Measurements from ENCODE around the gene TMEM254.
"Not testable (repeated sequence)": the region's sequence is repeated elsewhere in the genome, so short reads cannot be mapped to it uniquely, and the experiment has no call there.

The TMEM254 gene

GRCh38 chr10:80094231-80094630 is 15.8 kb downstream of the TMEM254 start:
- Histone ChIP-seq H4K20me1 (ENCODE audit: insufficient read depth, low read length) (no peaks in the 10 kb centered on the region), H3K4me2 (ENCODE audit: low read length) (no peak overlapping the region), H3K4me1 (ENCODE audit: low read length) (no peaks in the 10 kb centered on the region), H3K27ac (ENCODE audit: low read length) (no peak overlapping the region), H3K9me3 (ENCODE audit: insufficient read depth, low read length) (no peaks in the 10 kb centered on the region), H3K4me3 (ENCODE audit: low read length) (no peak overlapping the region), H3K79me2 (ENCODE audit: low read length) (no peaks in the 10 kb centered on the region), H3K9ac (ENCODE audit: low read length) (no peak overlapping the region), H2AFZ (ENCODE audit: low read depth, low read length) (no peak overlapping the region), H3K27me3 (ENCODE audit: low read depth, low read length) (no peaks in the 10 kb centered on the region), H3K36me3 (replicated peaks; ENCODE audit: low read depth, low read length) (no peaks in the 10 kb centered on the region)
- TF ChIP-seq EZH2phosphoT487 (IDR thresholded peaks at IDR 0.05; ENCODE audit: low read depth) (no peak), CTCF (IDR thresholded peaks at IDR 0.05; ENCODE audit: low read depth, low read length) (no peak)

- H3K4me1 ChIP-seq (ENCODE audit: low read length); H3K4me2 ChIP-seq (ENCODE audit: low read length); H3K27ac ChIP-seq (ENCODE audit: low read length); H3K36me3 ChIP-seq (replicated peaks; ENCODE audit: low read depth, low read length); H3K4me3 ChIP-seq (ENCODE audit: low read length); H2AFZ ChIP-seq (ENCODE audit: low read depth, low read length); H3K9me3 ChIP-seq (ENCODE audit: insufficient read depth, low read length); H3K9ac ChIP-seq (ENCODE audit: low read length); H3K79me2 ChIP-seq (ENCODE audit: low read length); H3K27me3 ChIP-seq (ENCODE audit: low read depth, low read length); H4K20me1 ChIP-seq (ENCODE audit: insufficient read depth, low read length): not testable (repeated sequence)
These were observed 19.8 kb downstream of the TMEM254 start for GRCh38 chr10:80098272-80098671.

GRCh38 chr10:80099295-80099694 is 20.8 kb downstream of the TMEM254 start:
- not testable (repeated sequence) for H3K36me3 ChIP-seq (replicated peaks; ENCODE audit: low read depth, low read length); H3K9me3 ChIP-seq (ENCODE audit: insufficient read depth, low read length); H3K4me1 ChIP-seq (ENCODE audit: low read length); H2AFZ ChIP-seq (ENCODE audit: low read depth, low read length); H3K27me3 ChIP-seq (ENCODE audit: low read depth, low read length); H3K4me3 ChIP-seq (ENCODE audit: low read length); H3K4me2 ChIP-seq (ENCODE audit: low read length); H3K9ac ChIP-seq (ENCODE audit: low read length); H3K79me2 ChIP-seq (ENCODE audit: low read length); H4K20me1 ChIP-seq (ENCODE audit: insufficient read depth, low read length); H3K27ac ChIP-seq (ENCODE audit: low read length)

- no peaks in the 10 kb centered on the region for H3K9me3 ChIP-seq (ENCODE audit: insufficient read depth, low read length)
- no peak overlapping the region for H3K9ac ChIP-seq (ENCODE audit: low read length)
- H3K79me2 ChIP-seq (ENCODE audit: low read length), result no peaks in the 10 kb centered on the region
- no peak overlapping the region for H2AFZ ChIP-seq (ENCODE audit: low read depth, low read length)
- no peak for TF ChIP-seq CTCF (IDR thresholded peaks at IDR 0.05; ENCODE audit: low read depth, low read length)
- H3K27me3 ChIP-seq (ENCODE audit: low read depth, low read length), result no peaks in the 10 kb centered on the region
- H3K4me2 ChIP-seq (ENCODE audit: low read length), result no peak overlapping the region
- H3K27ac ChIP-seq (ENCODE audit: low read length), result no peak overlapping the region
- H3K4me1 ChIP-seq (ENCODE audit: low read length), result no peaks in the 10 kb centered on the region
- no peak overlapping the region for H3K4me3 ChIP-seq (ENCODE audit: low read length)
- no peaks in the 10 kb centered on the region for H4K20me1 ChIP-seq (ENCODE audit: insufficient read depth, low read length)
- H3K36me3 ChIP-seq (replicated peaks; ENCODE audit: low read depth, low read length), result no peaks in the 10 kb centered on the region
These were observed 21.7 kb downstream of the TMEM254 start for GRCh38 chr10:80100116-80100515.

GRCh38 chr10:80100861-80101695 is 22.6 kb downstream of the TMEM254 start:
- H2AFZ ChIP-seq (ENCODE audit: low read depth, low read length), result no peak overlapping the region
- H3K27me3 ChIP-seq (ENCODE audit: low read depth, low read length), result no peaks in the 10 kb centered on the region
- no peak overlapping the region for H3K4me3 ChIP-seq (ENCODE audit: low read length)
- no peaks in the 10 kb centered on the region for H4K20me1 ChIP-seq (ENCODE audit: insufficient read depth, low read length)
- H3K4me1 ChIP-seq (ENCODE audit: low read length), result no peaks in the 10 kb centered on the region
- no peak overlapping the region for H3K9ac ChIP-seq (ENCODE audit: low read length)
- H3K27ac ChIP-seq (ENCODE audit: low read length), result no peak overlapping the region
- TF ChIP-seq CTCF (IDR thresholded peaks at IDR 0.05; ENCODE audit: low read depth, low read length), result no peak
- TF ChIP-seq EZH2phosphoT487 (IDR thresholded peaks at IDR 0.05; ENCODE audit: low read depth), result no peak
- H3K36me3 ChIP-seq (replicated peaks; ENCODE audit: low read depth, low read length), result no peaks in the 10 kb centered on the region
- no peak overlapping the region for H3K4me2 ChIP-seq (ENCODE audit: low read length)
- H3K9me3 ChIP-seq (ENCODE audit: insufficient read depth, low read length), result no peaks in the 10 kb centered on the region
- no peaks in the 10 kb centered on the region for H3K79me2 ChIP-seq (ENCODE audit: low read length)
